Raji (cell line): Measurements from ENCODE around the gene TRMT2A.

Experiments used
- POLR2A ChIP-seq: IDR thresholded peaks from 2 replicates; pipeline ENCODE4 v1.6.1; 2011; ENCODE audit warnings: low read depth, low read length, control low read depth; ENCODE audit not compliant: insufficient read depth

Gene TRMT2A

GRCh38 chr22:20131597-20131858 lies 14.5 kb upstream of the TRMT2A start, which contains the start of gene ZDHHC8:
Gene ZDHHC8 (plus strand): TSS chr22:20131804. CDS start chr22:20131948, 144 bp downstream.
- TF ChIP-seq POLR2A: no peak

GRCh38 chr22:20130731-20131596 lies 13.9 kb upstream of the TRMT2A start:
- no peak for TF ChIP-seq POLR2A

DNA sequence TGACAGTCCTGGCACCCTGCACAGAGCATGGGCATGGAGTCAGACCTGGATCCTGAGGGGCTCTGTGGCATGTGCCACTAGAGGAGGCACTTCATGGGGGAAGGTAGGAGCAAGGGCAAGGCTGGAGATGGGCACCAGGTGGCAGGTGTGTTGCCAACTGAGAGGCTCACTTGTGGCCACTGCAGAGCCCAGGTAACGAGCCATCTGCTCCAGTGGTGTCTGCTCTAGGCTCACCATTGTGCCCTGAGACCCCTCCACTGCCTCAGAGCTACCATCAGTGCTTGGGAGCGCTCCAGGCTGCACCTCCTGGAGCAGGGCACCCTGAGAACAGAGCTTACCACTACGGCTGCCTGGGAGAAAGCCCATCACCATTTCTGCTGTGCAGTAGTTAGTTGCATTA lies 13.3 kb upstream of the TRMT2A start:
- no peak for TF ChIP-seq POLR2A

DNA sequence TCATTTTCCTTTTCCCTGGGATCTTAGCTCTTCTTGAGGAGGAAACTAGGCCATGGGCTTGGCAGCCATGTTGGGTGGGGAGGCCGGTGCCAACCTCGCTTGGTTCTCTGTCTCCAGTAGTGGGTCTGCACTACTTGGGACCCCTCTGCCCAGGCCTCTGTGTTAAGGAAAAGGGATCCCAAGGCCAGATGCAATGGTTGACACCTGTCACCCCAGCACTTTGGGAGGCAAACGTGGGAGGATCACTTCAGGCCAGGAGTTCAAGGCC lies 12.7 kb upstream of the TRMT2A start:
- no peak for TF ChIP-seq POLR2A

GRCh38 chr22:20128902-20129746 lies 12.1 kb upstream of the TRMT2A start:
- no peak for TF ChIP-seq POLR2A

DNA sequence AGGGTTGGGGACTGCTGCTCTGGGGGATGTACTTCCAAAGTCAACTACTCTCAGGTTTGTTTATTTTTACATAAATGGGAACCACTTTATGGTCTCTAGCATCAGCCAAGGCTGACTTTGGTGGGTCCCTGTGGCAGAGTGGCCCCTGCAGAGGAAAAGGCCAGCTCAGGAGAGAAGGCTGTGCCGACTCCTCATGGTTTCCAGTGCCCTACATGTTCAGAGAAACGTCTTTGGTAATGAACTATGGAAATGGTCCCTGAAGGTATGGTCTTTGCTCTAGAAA lies 11.5 kb upstream of the TRMT2A start:
- TF ChIP-seq POLR2A: no peak

DNA sequence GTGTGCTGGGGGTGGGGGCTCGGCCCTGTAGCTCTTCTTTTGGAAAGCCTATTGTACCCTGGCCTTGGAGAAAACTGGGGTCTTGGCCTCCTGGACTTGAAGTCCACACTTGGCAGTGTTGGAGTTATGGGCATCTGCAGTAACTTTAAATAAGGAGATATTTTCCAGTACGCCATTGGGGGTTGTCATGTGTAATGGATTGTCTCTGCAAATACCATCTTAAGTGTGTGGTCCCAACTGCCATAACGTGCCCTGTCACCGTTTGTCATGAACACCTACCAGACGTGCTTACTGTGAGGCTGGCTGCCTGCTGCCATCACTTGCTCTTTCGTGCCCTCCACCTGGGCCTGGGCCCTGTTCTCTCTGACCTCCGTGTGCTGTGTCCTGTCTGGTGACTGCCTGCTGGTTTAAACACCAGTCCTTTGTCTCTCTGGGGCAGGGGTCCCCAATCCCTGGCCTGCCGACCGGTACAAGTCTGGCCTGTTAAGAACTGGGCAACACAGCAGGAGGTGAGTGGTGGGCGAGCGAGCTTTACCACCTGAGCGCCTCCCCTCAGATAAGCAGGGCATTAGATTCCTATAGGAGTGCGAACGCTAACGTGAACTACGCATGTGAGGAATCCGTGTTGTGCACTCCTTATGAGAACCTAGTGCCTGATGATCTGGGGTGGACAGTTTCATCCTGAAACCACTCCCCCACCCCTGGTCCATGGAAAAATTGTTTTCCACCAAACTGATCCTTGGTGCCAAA lies 11.0 kb upstream of the TRMT2A start:
- no peak for TF ChIP-seq POLR2A

GRCh38 chr22:20127318-20127868 lies 10.4 kb upstream of the TRMT2A start:
- TF ChIP-seq POLR2A: no peak

DNA sequence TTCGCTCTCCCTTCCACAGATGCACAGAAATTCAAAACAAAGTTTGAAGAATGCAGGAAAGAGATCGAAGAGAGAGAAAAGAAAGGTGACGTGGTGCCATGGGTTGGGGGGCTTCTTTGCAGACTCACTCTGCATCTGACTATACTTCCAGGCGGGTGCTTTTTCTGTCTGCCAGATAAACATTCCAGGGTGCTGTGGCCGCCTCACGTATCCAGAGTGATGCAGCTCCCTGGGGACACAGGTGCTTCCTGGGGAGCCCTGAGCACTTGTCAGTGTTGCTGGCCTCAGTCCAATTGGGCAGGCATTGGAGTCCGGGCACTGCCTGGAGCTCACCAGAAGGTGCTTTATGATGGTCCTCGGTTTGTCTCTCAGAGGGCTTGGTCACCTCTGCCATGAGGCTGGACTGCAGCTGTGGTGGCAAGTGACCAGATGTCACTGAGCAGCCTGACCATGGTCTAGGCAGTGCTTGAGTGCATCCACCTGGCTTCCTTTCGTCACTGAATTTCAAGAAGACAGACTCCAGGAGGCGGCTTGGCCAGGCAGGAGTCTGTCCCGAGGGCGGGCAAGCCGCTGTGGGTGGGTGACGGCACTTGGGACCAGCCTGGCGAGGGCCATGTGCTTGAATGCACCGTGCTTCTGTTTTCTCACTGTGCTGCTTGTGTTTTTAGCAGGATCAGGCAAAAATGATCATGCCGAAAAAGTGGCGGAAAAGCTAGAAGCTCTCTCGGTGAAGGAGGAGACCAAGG lies 9.4 kb upstream of the TRMT2A start:
- TF ChIP-seq POLR2A: no peak

- no peak for TF ChIP-seq POLR2A
These were observed 8.5 kb upstream of the TRMT2A start for GRCh38 chr22:20125201-20126174.

DNA sequence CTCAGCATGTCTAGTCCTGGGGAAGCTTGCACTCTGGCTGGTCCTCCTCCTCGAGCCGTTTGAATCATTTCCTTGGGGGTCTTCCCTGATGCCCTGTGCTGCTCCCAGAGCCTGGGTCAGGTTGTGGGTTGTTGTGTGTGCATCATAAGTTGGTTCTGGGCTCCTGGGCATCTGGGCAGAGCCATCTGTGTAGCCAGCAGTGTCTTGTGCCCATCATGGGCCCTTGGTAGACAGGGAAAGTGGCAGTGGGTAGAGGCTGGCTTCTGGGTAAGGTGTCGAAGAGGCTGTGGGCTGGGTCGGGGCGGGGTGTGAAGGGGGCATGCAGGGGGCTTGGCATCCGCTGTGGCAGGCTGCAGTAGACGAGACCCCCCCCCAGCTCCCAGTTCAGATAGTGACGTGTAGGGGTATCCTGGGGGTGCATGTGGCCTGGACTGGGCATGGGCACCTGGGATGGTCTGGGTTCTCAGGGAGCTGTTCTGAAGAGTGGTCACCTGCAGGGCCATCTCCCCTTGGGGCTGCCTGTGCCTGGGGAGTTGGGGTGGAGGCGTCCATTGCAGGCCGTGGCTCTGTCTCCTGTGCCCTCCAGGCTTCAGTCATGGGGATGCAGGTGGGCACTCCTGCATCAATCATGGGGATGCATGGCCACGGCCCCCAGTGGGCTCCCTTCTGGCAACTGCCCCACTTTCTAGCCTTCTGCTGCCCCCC lies 7.2 kb upstream of the TRMT2A start:
- TF ChIP-seq POLR2A: no peak

GRCh38 chr22:20123366-20124082 lies 6.5 kb upstream of the TRMT2A start:
- TF ChIP-seq POLR2A: no peak

DNA sequence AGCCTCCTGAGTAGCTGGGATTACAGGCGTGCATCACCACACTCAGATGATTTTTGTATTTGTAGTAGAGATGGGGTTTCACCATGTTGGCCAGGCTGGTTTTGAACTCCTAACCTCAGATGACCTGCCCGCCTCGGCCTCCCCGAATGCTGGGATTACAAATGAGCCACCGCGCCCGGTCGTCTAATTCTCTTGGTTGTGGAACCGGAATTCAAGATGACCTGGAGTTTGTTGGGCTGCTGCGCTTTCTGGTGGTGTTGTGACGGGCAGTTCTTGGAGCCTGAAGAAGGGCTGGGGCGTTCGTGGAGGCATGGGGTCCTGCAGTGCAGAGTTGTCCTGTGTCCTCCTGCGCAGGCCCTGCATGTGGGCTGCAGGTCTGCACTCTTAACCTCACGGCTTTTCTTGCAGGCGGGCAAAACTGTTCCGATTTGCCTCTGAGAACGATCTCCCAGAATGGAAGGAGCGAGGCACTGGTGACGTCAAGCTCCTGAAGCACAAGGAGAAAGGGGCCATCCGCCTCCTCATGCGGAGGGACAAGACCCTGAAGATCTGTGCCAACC lies 4.9 kb upstream of the TRMT2A start:
- no peak for TF ChIP-seq POLR2A
